Gastroesophageal sphincter (tissue), 3 donors: ENCODE results near the gene MLLT1.

ENCODE experiments used
- CTCF ChIP-seq, 4 experiments: fragments of 200-600 bp in 2 of 4; fragments of 450-650 bp in 2 of 4; sonication (generic) in 1 of 4; IDR thresholded peaks; one replicate each; pipeline ENCODE4 v1.5.1; 2017 to 2019; ENCODE audit warnings: antibody characterized with exemption in 4 of 4, mild to moderate bottlenecking in 2 of 4, moderate library complexity in 2 of 4
- EP300 ChIP-seq: sonication (generic); formaldehyde crosslinking; IDR thresholded peaks from one replicate; pipeline ENCODE4 v1.6.1; 2017; ENCODE audit warnings: antibody characterized with exemption, mild to moderate bottlenecking
- POLR2A ChIP-seq, 2 donors: fragments of 450-650 bp; IDR thresholded peaks; one replicate each; pipeline ENCODE4 v1.6.1; 2017; ENCODE audit warnings: antibody characterized with exemption in 2 of 2, mild to moderate bottlenecking in 2 of 2, moderate library complexity in 1 of 2
- POLR2AphosphoS5 ChIP-seq: sonication (generic); formaldehyde crosslinking; IDR thresholded peaks from one replicate; pipeline ENCODE4 v1.6.1; 2017; ENCODE audit warnings: antibody characterized with exemption

- TF ChIP-seq CTCF (IDR thresholded peaks at IDR 0.05) (no peak), POLR2AphosphoS5 (no peak), POLR2A (IDR thresholded peaks at IDR 0.05) (no peak), EP300 (no peak)
Measured at GRCh38 chr19:6219147-6219525, 60.6 kb downstream of the MLLT1 start.
